HPDE6-E6E7 (cell line): ENCODE measurements around the gene LST1.
"Not testable (repeated sequence)": the region's sequence is repeated elsewhere in the genome, so short reads cannot be mapped to it uniquely, and the experiment has no call there.

Source experiments
- DNase-seq: peaks from one replicate; pipeline ENCODE4 v3.0.0; 2011; ENCODE audit warnings: missing footprints; ENCODE audit errors: extremely low spot score

Gene LST1

GRCh38 chr6:31586008-31586407, at the start of gene LST1:
Gene LST1 (plus strand): TSS chr6:31586277. CDS start chr6:31587300, 1,023 bp downstream.
- DNase-seq, result no peak

- DNase-seq, result no peak
Observed at GRCh38 chr6:31538805-31539400, 47.2 kb upstream of the LST1 start.

- DNase-seq, result no peak
Observed at GRCh38 chr6:31540640-31541039, 45.4 kb upstream of the LST1 start.

- no peak for DNase-seq
Observed at GRCh38 chr6:31541059-31541657, 44.9 kb upstream of the LST1 start.

- peak; percentile 93 for DNase-seq
Observed at GRCh38 chr6:31541658-31542521, 44.2 kb upstream of the LST1 start, which contains the start of gene DDX39B. Gene DDX39B (minus strand): TSS chr6:31542003. CDS start chr6:31540532, 1,471 bp downstream.

GRCh38 chr6:31543639-31544038, 42.4 kb upstream of the LST1 start:
- no peak for DNase-seq

GRCh38 chr6:31544676-31545075, 41.4 kb upstream of the LST1 start:
- DNase-seq, result no peak

- no peak for DNase-seq
Observed at GRCh38 chr6:31545291-31545690, 40.8 kb upstream of the LST1 start.

GRCh38 chr6:31546339-31546957, 39.6 kb upstream of the LST1 start, which contains the start of gene ATP6V1G2:
Gene ATP6V1G2 (minus strand): TSS chr6:31546608. CDS start chr6:31546559, 49 bp downstream.
- DNase-seq, result peak; percentile 84

- peak; percentile 90 for DNase-seq
Observed at GRCh38 chr6:31546958-31547726, 38.9 kb upstream of the LST1 start, which contains the start of gene NFKBIL1. Gene NFKBIL1 (plus strand): TSS chr6:31547608. CDS start chr6:31547695, 87 bp downstream.

- DNase-seq, result no peak
Observed at GRCh38 chr6:31547727-31548543, 38.1 kb upstream of the LST1 start.

GRCh38 chr6:31548544-31548873, 37.6 kb upstream of the LST1 start:
- DNase-seq, result no peak

- DNase-seq, result not testable (repeated sequence)
Observed at GRCh38 chr6:31551371-31551770, 34.7 kb upstream of the LST1 start.

GRCh38 chr6:31556307-31556706, 29.8 kb upstream of the LST1 start:
- no peak for DNase-seq

- no peak for DNase-seq
Observed at GRCh38 chr6:31557443-31558317, 28.4 kb upstream of the LST1 start.

- DNase-seq, result no peak
Observed at GRCh38 chr6:31558318-31558625, 27.8 kb upstream of the LST1 start.

GRCh38 chr6:31558631-31559500, 27.2 kb upstream of the LST1 start:
- DNase-seq, result no peak

GRCh38 chr6:31559606-31559957, 26.5 kb upstream of the LST1 start:
- DNase-seq, result no peak
